AG20443 (cell line): ENCODE measurements around the gene PFKP.

Source experiments
- DNase-seq: peaks from one replicate; pipeline ENCODE4 v3.0.0; 2012; ENCODE audit warnings: low spot score, mixed read lengths

The PFKP gene

GRCh38 chr10:3067118-3067858 lies at the start of gene PFKP:
Gene PFKP, plus strand, starts transcription at chr10:3067548. Its CDS starts 48 bp downstream, at chr10:3067596.
- peak; percentile 64 for DNase-seq

DNA sequence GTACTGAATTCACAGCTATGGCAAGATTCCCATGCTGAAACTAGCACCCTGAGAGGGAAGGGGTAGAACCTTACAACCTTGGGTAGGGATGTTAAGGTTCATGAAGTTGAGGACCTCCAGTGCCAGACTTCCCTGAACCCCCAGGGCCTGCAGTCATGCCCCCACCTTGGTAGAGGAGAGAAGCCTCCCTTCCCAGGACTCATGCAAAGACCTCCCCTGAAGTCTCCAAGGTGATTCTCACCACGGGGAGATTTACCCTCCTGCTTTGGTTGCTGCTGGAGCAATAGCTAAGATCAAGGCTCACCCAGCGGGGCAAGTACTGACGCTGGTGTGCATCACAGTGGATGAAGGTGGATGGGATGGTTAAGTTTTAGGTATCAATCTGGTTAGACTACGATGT lies 49.1 kb upstream of the PFKP start:
- DNase-seq: no peak

DNA sequence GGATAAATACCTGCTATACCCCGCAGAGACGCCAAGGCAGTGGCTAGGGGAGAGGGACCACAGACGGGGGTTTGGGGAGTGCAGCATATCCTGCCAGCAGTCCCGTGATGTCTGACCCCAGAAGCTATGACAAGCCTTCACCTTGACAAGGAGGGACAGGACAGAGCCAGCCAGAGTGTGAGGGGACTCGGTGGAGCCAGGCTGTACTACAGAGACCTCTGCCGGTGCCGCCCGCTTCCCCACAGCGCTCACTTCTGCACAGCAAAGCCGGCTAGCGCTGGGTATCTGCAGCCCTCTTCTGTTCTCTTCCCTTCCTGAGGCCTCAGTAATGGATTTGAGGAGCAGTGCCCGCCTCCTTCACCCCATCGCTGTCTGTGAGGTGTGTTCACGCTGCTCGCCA lies 47.0 kb upstream of the PFKP start:
- no peak for DNase-seq

GRCh38 chr10:3020881-3021280 lies 46.5 kb upstream of the PFKP start:
- no peak for DNase-seq

GRCh38 chr10:3022027-3022426 lies 45.3 kb upstream of the PFKP start:
- no peak for DNase-seq

- no peak for DNase-seq
These were observed 43.5 kb upstream of the PFKP start for GRCh38 chr10:3023892-3024291.

DNA sequence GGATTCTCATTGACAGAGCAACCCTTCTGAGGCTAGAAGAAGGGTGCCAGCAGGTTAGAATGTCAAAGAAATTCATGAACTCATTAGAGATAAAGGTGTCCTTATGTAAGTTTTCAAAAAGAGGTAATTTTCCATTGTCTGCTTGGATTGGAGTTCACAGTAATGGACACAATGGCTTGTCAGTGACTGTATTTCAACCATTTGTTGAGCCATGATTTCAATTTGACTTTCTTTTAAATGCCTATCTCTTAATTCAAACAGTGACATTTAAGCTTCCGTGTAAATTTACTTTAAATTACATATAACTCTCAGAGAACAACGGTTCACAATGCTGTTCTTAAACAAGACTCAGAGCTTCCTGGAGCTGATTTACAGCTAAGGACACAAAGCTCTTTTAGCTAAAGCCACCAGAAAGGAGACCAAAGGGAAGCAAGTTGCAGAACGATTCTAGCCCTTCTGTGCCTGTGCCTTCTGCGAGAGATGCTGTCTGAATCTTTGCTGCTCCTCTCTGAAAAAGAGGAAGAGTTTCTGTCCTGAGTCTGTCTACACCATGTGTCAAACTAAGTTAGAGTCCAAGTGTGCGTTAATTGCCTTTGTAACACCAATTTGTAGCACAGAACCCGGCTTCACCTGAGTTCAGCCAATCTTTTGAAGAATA lies 42.2 kb upstream of the PFKP start:
- no peak for DNase-seq

- DNase-seq: no peak
These were observed 39.5 kb upstream of the PFKP start for GRCh38 chr10:3027866-3028265.

DNA sequence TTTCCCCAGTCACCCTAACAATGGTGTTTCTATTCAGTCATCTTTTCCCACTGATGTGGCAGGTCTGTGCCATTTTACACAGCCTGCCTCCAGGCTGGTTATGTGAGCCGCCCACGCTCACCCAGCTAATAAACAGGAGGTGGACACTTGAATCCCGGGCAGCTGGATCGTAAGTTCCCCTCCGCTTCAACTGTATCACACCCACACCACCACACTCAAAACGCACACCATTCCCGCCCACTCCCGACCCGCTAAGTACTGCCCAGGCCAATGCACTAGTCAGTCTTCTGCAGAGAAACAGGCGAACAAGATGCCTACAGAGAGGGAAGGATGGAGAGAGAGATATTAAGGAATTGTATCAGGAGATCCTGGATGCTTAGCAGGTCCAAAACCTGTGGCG lies 38.9 kb upstream of the PFKP start:
- no peak for DNase-seq

DNA sequence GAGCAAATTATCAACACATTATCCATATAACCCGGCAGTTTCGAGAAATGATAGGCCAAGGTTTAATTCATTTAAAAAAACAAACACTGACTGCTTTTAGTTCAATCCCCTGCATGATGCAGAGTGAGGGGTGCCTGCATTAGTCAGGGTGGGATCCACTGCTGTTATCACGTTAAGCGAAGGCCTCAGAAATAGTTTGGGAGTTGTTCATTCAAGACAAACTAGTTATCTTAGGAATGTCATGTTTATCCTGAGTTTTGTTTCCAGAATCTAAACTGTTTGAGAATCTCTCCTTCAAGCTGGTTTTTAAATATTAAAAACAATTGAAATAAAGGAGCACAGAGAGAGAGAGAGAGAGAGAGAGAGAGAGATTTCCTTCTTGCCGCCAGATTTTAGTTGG lies 36.6 kb upstream of the PFKP start:
- DNase-seq: no peak

DNA sequence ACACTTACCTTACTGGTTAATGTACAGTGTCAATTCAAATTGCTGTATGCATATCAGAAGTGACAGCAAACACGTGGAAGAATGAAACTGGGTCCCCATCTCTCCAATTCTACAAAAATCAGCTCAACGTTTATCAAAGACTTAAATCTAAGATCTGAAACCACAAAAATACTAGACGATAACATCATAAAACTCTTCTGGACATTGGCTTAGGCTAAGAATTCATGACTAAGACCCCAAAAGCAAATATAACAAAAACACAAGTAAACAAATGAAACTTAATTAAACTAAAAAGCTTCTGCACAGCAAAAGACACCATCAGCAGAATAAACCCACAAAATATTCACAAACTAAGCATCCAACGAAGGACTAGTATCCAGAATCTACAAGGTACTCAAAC lies 35.9 kb upstream of the PFKP start:
- no peak for DNase-seq

DNA sequence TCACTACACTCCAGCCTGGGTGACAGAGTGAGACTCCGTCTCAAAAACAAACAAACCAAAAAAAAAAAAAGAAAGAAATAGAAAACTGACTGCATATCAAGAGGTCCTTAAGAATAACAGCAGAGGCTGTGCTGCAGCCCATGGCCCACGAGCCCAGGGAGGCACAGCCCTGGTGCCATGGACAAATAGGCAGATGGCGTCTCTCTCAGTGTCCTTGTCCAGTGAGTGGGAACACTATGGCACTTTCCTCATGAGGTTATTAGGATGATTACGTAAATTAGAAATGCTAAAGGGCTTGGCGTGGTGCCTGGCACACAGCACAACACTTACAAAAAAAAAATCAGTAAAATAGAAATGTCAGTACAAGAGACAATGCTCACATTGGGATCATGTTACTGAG lies 33.4 kb upstream of the PFKP start:
- DNase-seq: no peak

DNA sequence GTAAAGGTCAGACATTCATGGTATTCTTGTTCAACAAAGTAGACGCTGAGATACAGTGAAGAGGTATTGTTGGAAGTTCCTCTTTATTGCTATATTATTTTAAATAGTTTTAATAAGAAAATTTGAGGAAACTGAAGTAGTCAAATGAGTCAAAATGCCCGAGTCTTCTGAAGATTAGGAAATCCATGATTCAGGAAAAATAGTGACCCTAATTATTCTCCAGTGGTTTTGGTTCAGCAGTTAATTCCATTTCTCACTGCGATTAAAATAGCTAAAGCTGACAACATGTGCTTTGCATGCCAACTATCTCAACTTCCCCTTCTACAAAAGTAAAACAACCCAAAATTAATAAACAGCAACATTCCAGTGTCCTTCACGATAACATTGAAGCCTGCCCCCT lies 32.7 kb upstream of the PFKP start:
- DNase-seq: no peak

DNA sequence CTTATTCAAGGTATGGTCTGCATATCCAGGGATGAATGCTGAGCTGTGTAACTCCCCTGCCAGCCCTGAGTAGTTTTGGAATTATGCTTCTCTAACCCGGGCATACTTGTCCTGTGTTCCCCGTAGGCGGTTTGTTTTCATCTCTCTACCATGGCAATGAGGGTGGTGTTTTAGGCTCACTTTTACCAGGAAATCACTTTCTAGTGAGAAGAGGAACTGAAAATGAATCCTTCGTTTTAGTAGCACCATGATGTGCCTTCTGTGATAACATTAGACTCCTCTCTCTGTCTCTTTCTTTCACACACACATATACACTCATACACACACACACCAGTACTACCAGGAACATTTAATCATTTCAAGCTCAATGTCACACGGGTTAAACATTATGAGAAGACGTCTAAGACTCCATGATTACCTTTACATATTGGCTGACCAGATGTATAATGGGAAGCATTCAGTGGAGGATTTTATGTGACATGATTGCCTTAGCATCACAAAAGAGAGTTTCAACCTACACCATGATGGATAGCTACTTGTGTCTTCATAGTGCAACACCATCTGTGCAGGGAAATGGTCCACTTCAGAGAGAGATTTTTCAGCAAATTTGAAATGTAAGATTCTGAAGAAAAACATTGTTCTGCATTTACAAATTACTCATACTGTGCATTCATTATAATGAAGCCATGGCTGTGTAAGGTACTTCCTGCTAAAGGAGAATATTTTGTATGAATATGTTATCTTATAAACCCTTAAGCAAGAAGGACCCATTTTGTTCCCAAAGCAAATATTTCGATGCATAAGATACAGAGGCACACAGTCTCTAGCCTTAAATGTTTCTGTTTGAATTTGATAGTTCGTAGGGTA lies 31.0 kb upstream of the PFKP start:
- DNase-seq: no peak

GRCh38 chr10:3037182-3037581 lies 30.2 kb upstream of the PFKP start:
- no peak for DNase-seq

- no peak for DNase-seq
These were observed 27.3 kb upstream of the PFKP start for GRCh38 chr10:3040069-3040468.

DNA sequence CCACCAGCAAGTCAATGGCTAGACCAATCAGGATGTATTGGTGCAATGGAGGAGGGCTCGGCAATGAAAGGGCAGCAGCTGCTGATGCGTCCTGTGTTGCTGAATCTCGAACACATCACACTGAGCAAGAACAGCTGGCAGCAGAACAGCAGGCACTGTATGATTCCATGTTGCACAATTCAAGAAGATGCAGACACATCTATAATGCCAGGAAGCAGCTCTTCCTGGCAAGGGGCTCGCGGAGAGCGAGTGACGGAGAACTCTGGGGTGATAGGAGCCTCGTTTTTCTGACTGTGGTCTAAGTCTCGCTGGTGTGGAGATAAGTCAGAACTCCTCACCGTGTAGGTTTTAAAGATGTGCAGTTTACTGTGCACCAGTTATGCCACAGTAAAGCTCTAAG lies 24.8 kb upstream of the PFKP start:
- no peak for DNase-seq

- peak; percentile 82 for DNase-seq
These were observed 23.6 kb upstream of the PFKP start for GRCh38 chr10:3043512-3044368.

DNA sequence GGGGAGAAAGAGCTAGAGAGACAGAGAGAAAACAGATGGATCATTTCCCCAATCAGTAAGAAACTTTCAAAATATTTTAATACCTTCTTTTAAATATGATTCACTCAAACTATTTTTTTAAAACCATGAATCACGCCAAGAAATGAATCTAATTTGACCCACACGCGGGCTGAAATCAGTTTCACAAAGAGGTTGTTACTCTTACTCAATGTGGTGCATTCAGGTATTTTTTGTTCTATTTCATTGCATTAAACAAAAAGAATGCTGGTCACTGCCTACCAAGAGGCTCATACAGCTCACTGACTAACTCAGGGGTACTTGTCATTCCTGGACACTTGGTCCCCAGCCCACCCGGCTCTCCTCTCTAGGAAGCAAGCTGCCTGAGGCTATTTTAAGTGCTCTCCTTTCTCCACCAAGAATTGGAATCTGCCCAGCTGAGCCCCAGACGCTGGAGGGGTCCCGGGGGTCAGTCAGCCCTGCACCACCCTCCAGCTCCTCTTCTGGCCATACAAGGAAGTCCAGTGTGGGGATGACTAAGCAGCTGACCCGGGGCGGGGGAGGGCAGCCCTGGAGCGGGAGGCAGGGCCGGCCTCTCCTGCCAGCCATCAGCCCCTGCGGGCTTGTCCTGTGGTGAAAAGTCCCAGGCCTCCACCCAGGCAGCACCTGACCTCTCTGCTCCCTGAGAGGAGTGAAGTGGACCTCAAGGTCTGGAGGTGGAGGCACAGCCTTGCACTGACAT lies 21.7 kb upstream of the PFKP start:
- peak; percentile 93 for DNase-seq

- no peak for DNase-seq
These were observed 21.1 kb upstream of the PFKP start for GRCh38 chr10:3046210-3046779.

DNA sequence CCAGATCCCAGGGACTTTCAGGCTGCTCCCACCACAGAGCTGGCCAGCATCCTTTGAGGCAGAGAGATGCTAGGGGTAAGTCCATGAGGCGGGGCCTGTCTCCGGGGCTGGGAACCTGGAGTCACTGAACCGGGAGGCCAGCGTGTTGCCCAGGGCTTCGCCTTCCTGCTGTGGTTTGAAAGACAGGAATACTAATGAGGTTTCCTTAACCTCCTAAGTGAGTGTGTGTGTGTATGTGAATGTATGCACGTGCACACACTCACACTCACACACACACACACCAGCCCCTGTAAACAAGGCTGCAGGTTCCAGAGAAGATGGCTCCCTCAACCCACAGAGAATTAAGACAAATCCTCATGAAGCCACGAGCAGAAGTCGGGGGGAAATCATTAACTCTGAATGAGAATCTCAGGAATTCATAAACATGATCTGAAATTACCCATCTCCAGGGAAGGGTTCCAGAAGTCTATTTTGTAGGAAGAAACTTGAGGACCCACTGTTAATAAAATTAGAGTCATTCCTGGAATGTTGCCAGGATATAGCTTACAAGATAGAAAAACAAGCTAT lies 20.3 kb upstream of the PFKP start:
- DNase-seq: no peak
